Tibial nerve (tissue), 4 donors: ENCODE results near the gene PLCL2. TPM values are rescaled to one million over a fixed set of nuclear protein-coding genes. Genes with fewer than 3 reads are reported as not detected.
A peak's percentile ranks its signal among the peaks of the same experiment; 100 is the strongest.

ENCODE experiments used
- DNase-seq, 2 donors: peaks; one replicate each; pipeline ENCODE4 v3.0.0-alpha.2; 2019; ENCODE audit warnings: low spot score in 2 of 2
- H3K27ac ChIP-seq, 4 donors: fragments of 200-600 bp; sonication (generic) in 3 of 4; one replicate each; pipeline ENCODE4 v1.5.1; 2017 to 2019; ENCODE audit warnings: mild to moderate bottlenecking in 1 of 4
- H3K27me3 ChIP-seq, 2 donors: fragments of 200-600 bp; sonication (generic) in 1 of 2; one replicate each; pipeline versions ENCODE4 v1.5.1 to v1.6.0; 2017 to 2019
- H3K36me3 ChIP-seq, 3 donors: fragments of 200-600 bp; sonication (generic); one replicate each; pipeline ENCODE4 v1.5.1; 2018 to 2019
- H3K4me1 ChIP-seq, 4 donors: fragments of 200-600 bp; sonication (generic) in 3 of 4; one replicate each; pipeline ENCODE4 v1.5.1; 2017 to 2019
- H3K4me3 ChIP-seq, 4 donors: fragments of 200-600 bp; sonication (generic) in 3 of 4; one replicate each; pipeline ENCODE4 v1.5.1; 2017 to 2019; ENCODE audit warnings: mild to moderate bottlenecking in 1 of 4, moderate library complexity in 1 of 4
- H3K9me3 ChIP-seq, 4 donors: fragments of 200-600 bp; sonication (generic) in 3 of 4; one replicate each; pipeline ENCODE4 v1.5.1; 2017 to 2019
- CTCF ChIP-seq, 5 experiments: fragments of 200-600 bp in 3 of 5; fragments of 450-650 bp in 2 of 5; sonication (generic) in 3 of 5; IDR thresholded peaks; one replicate each; pipeline ENCODE4 v1.5.1; 2016 to 2019; ENCODE audit warnings: antibody characterized with exemption in 5 of 5, mild to moderate bottlenecking in 3 of 5, moderate library complexity in 2 of 5
- EP300 ChIP-seq, 2 donors: sonication (generic); formaldehyde crosslinking; IDR thresholded peaks; one replicate each; pipeline ENCODE4 v1.6.1; 2017; ENCODE audit warnings: antibody characterized with exemption in 2 of 2, mild to moderate bottlenecking in 1 of 2
- POLR2A ChIP-seq, 2 donors: fragments of 450-650 bp; IDR thresholded peaks; one replicate each; pipeline ENCODE4 v1.6.1; 2017; ENCODE audit warnings: antibody characterized with exemption in 2 of 2, mild to moderate bottlenecking in 2 of 2, moderate library complexity in 2 of 2
- WGBS, 2 donors: methylation state at CpG; one replicate each; pipeline ENCODE4 v1.1.5; 2018; 5-methylcytosine and 5-hydroxymethylcytosine counted together
- total RNA-seq, 4 donors: library from RNA; depleted of rRNA; stranded (reverse); fragments of >200 nt; gene quantifications; one replicate each; pipeline ENCODE4 v1.1.0, GENCODE V29; 2016

The PLCL2 gene
- total RNA-seq, 4 donors from 2014 or later: 17.7 to 39.3 (median 29.0) TPM

DNA sequence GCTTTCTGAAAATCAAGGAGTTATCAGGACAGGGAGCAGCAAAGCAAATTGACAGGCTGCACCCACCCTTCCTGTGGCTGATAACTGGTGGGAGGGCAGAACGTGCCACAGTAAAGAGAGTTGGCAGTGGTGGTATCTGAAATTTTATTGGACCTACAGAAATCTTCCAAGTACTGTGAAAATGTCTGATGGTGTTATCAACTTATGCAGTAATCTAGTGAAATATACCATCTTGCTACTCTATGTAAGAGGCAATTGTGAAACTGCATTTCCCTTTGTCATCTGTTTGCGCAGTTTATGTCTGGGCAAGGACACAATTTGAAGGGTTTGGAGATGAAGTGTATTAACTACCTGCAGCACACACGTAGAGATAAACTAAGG lies 1.5 kb downstream of the PLCL2 start:
- Histone ChIP-seq H3K27ac (peak overlapping the region in 3 of 4 donors; percentile 95 to 96 (median 96)), H3K4me3 (peak overlapping the region; percentile 73 to 95 (median 90)), H3K36me3 (no peaks in the 10 kb centered on the region), H3K9me3 (no peaks in the 10 kb centered on the region), H3K4me1 (peaks cover 2 to 69% (median 24%) of the 10 kb centered on the region in 4 donors), H3K27me3 (no peaks in the 10 kb centered on the region)
- WGBS, 2 donors: 37 to 48% methylated on average over 3 of the region's 3 CpGs
- TF ChIP-seq CTCF (IDR thresholded peaks at IDR 0.05) (no peak), EP300 (IDR thresholded peaks at IDR 0.05) (no peak), POLR2A (IDR thresholded peaks at IDR 0.05) (no peak)
- no peak for DNase-seq

DNA sequence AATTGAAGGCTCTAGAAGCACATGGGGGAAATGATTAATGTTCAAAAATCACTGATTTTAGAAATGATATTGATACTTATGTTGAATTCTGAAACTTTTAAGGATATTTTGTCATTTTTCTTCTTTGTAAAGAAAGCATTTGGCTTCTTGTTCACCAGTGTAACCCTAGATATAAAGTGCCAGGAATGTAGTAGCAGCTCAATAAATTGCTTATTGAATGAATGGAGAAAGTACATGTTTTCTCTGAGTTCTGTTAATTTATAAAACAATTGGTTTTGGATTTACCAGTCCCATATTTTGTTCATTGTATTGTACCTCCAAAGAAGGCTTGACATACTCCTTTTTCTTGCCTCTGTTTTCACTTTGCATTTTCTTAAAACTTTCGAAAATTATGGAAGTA lies 2.4 kb downstream of the PLCL2 start:
- 94 to 97% methylated on average over 1 of the region's 1 CpG for WGBS, 2 donors
- TF ChIP-seq EP300 (IDR thresholded peaks at IDR 0.05): no peak
- TF ChIP-seq CTCF (IDR thresholded peaks at IDR 0.05): no peak
- no peak for TF ChIP-seq POLR2A (IDR thresholded peaks at IDR 0.05)
- Histone ChIP-seq H3K27ac (peak overlapping the region in 3 of 4 donors; percentile 8 to 96 (median 40)), H3K36me3 (no peaks in the 10 kb centered on the region), H3K4me3 (no peak overlapping the region), H3K9me3 (no peaks in the 10 kb centered on the region), H3K27me3 (no peaks in the 10 kb centered on the region), H3K4me1 (peaks cover 2 to 63% (median 24%) of the 10 kb centered on the region in 4 donors)
- DNase-seq: no peak

DNA sequence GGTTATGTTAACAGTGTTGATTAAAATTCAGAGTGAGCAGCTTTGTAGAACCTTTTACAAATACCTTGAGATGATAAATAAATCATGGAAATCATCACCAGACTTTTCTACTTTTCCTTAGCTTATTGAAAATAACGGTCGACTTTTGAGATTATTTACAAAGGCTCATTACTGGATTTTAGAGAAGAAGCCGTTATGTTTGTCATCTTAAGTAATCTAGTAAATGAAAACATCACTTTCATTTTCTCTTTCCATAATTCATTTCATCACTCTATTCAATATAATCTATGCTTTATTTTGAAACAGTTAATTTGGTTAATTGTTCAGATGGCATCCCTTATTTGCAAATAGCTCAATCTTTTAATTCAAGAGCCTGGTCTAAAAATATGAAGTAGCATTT lies 3.6 kb downstream of the PLCL2 start:
- DNase-seq: no peak
- no peak for TF ChIP-seq CTCF (IDR thresholded peaks at IDR 0.05)
- TF ChIP-seq EP300 (IDR thresholded peaks at IDR 0.05): no peak
- TF ChIP-seq POLR2A (IDR thresholded peaks at IDR 0.05): no peak
- H3K4me3 ChIP-seq: peak overlapping the region in 2 of 4 donors; percentile 5 to 10
- no peaks in the 10 kb centered on the region for H3K36me3 ChIP-seq
- no peaks in the 10 kb centered on the region for H3K9me3 ChIP-seq
- no peaks in the 10 kb centered on the region for H3K27me3 ChIP-seq
- H3K27ac ChIP-seq: peak overlapping the region in 3 of 4 donors; percentile 14 to 96 (median 40)
- WGBS, 2 donors: 54 to 56% methylated on average over 3 of the region's 3 CpGs
- H3K4me1 ChIP-seq: peaks cover 2 to 54% (median 27%) of the 10 kb centered on the region in 4 donors

DNA sequence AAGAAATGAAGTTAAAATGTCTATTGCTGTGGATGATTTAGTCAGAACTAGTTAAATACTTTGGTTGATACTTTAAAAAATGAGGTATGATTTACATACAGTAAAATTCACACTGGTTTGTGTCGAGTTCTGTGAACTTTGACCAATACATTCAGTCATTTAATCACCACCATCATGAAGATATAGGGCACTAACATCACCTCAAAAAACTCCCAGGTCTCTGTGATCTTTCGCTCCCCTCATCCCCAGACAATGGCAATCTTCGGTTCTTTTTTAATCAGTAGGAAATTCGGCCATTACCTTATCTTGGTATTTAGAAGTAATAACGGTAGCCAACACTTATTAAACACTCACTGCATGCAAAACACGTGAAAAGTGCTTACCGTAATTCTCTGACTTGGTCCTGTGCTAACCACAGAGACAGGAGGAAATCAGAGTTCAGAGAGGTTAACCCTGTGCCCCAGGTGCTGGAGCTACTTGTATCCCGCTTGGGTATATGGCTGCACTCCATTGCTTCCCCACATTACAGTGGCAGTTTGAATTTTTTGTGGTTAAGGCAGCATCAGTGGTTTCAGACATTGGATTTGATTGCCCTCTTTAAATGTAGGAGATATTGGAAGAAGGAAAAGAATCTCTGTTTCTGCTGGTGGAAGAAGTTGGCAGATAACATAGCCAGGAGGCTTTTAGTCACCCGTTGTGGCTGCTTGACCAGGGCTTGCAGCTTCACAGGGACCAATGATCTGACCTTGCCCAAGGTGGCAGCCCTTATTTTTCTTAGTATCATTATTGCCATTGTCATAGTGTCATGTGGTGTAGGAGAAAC lies 4.2 kb downstream of the PLCL2 start:
- Histone ChIP-seq H3K4me1 (peaks cover 2 to 57% (median 24%) of the 10 kb centered on the region in 4 donors), H3K36me3 (no peaks in the 10 kb centered on the region), H3K4me3 (peak overlapping the region in 1 of 4 donors; percentile 19), H3K9me3 (no peaks in the 10 kb centered on the region), H3K27ac (peak overlapping the region in 3 of 4 donors; percentile 14 to 96 (median 40)), H3K27me3 (no peaks in the 10 kb centered on the region)
- WGBS, 2 donors: 65 to 69% methylated on average over 9 of the region's 9 CpGs
- TF ChIP-seq POLR2A (IDR thresholded peaks at IDR 0.05) (no peak), EP300 (IDR thresholded peaks at IDR 0.05) (no peak), CTCF (IDR thresholded peaks at IDR 0.05) (no peak)
- DNase-seq: no peak

- no peaks in the 10 kb centered on the region for H3K27me3 ChIP-seq
- peaks cover 2 to 56% (median 22%) of the 10 kb centered on the region in 4 donors for H3K4me1 ChIP-seq
- no peaks in the 10 kb centered on the region for H3K36me3 ChIP-seq
- TF ChIP-seq POLR2A (IDR thresholded peaks at IDR 0.05): no peak
- no peak for TF ChIP-seq EP300 (IDR thresholded peaks at IDR 0.05)
- TF ChIP-seq CTCF (IDR thresholded peaks at IDR 0.05): no peak
- peak overlapping the region in 1 of 4 donors; percentile 11 for H3K27ac ChIP-seq
- H3K9me3 ChIP-seq: no peaks in the 10 kb centered on the region
- no peak overlapping the region for H3K4me3 ChIP-seq
- WGBS, 2 donors: 74 to 80% methylated on average over 5 of the region's 5 CpGs
- no peak for DNase-seq
Observed at GRCh38 chr3:16890597-16891333, 6.0 kb downstream of the PLCL2 start.
